HG02763 (cell line): ENCODE data around the gene PDHX.
"Not testable (repeated sequence)": the region's sequence is repeated elsewhere in the genome, so short reads cannot be mapped to it uniquely, and the experiment has no call there.

ENCODE experiments used
- ATAC-seq: cut with Tn5 transposase; IDR thresholded peaks from one replicate; pipeline ENCODE4 v1.9.1; 2021; ENCODE audit warnings: mild to moderate bottlenecking, moderate library complexity; ENCODE audit not compliant: unreplicated experiment

PDHX gene

DNA sequence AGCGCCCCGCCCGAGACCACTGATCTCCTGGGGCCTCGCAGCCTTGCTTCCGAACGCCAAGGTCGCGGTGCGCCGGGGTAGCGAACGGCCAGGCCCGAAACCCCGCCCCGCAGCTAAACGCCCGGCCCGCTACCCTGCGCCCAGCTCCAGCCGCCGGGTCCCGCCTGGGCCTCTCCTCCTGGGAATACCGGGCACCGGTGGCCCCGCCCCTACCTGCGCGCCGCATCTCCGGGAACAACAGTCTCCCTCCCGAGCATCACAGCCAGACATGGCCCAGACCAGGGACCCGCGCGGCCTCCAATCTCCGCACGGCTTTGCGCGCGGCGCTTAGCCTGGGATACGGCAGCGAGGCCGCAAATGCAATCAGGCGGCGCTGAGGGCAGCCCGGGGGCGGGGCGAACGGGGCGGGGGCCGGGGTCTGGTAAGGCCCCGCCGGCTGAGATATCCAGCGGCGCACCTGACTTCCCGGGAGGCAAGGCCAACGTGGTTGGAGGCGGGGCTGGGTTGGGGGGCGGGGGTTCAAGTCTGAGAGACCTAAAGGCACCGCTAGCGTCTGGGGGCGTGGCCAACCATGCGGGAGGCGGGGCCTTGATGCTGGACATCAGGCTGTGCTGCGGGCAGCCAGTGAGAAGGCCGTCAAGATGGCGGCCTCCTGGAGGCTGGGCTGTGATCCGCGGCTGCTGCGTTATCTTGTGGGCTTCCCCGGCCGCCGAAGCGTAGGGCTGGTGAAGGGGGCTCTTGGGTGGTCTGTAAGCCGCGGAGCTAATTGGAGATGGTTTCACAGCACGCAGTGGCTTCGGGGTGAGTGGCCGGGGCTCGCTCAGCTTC, at the start of gene PDHX, which contains the start of gene APIP:
PDHX (plus strand) TSS at position 604 of the 828 bp plus-strand sequence; CDS start at position 642, 38 bp downstream.
APIP (minus strand) TSS at position 365 of the 828 bp plus-strand sequence; CDS start at position 270, 95 bp downstream.
- peak; percentile 94 for ATAC-seq

DNA sequence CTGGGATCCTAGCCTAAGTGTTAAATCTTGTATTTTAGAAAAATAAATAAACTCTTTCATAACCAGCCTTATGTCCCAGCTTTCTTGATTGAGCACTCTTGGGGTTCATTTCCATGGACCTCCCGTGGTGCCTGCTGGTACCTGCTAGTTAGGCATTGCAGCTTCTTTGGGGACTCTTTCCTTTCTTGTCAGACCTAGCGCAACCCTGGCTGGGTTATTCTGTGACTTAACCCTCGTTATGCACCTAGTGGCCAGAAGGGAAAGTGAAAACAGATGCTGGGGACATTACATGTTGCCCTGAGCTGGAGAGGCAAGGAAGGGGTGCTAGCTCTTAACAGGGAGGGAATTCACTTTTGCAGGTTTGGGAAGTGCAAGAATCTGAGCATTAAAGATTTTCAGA, 47.0 kb upstream of the PDHX start:
- no peak for ATAC-seq

DNA sequence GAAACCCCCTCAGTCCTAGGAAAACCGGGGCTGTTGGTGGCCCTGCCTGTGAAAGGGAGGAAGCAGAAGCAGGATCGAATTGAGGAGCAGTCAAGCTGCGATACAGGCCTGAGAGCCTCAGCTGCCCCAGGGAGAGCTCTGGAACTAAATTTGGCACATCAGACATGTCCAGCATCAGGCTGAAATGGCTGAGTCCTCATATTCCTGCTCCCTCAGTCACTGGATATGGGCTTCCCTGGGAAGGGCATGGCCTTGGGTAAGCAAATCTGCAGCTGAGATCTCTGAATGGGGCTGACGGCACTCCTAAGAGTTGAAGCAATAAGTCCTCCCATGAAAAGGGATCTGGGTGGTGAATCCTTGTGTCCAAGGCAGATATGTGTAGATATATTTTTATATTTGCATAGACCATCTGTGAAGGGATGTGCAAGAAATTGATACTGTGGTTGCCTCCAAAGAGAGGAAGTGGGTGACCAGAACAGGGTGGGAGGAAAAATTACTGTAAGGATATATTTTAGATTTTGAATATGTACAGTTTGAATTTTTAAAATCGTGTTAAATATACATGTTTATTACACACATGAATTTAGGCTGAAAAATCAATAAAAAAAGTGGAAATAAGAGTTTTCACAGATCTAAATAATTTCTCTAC, 45.7 kb upstream of the PDHX start:
- no peak for ATAC-seq

DNA sequence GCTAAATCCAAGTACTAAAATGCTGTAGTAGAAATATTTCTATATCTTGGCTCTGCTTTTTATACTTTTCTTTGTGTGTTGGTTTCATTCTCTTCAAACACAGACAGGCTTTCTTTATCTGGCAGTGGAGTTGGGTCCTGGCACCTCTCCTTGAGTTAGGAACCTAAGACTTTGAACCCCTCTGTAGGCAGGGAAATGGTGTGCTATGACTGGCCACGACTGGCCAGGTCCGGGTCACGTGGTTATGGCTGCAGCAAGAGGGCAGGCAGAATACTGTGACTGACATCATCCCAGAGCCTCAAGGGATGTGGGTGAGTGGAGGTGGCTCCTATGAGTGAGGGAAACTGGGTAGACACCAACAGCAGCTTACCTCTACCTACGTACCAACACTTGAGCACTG, 42.2 kb upstream of the PDHX start:
- no peak for ATAC-seq

DNA sequence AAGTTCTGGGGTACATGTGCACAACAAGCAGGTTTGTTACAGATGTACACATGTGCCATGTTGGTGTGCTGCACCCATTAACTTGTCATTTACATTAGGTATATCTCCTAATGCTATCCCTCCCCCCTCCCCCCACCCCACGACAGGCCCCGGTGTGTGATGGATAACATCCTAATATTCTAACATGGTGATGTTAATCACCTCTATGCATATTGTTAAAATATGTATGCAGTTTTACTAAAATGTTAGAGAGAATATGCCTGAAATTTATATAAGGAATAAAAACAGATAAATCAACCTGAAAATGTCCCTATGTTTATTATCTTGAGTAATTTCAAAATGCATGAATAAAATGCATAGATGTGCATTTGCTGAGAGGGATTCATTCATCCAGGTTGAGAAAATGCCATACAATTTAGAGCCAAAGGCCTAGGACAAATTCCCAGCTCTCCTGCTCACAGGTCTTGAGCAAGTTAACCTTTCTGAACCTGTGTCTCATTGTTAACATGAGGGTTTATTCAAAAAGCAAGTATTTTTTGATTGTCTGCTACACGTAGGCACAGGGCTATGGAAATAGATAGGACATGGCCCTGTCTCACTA, 38.9 kb upstream of the PDHX start:
- no peak for ATAC-seq

DNA sequence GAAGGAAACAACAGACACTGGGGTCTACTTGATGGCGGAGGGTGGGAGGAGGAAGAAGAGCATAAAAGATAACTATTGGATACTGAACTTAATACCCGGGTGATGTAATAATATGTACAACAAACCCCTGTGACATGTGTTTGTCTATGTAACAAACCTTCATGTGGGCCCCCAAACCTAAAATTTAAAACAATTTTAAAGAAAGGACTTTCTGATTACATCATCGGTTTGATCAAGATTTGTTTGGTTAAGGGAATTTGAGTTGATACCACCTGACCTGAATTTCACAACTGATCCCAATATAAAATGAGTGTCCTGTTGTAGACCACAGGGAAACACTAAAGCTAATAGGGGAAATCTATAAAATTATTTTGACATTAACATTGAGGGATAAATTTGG, 34.5 kb upstream of the PDHX start:
- no peak for ATAC-seq

DNA sequence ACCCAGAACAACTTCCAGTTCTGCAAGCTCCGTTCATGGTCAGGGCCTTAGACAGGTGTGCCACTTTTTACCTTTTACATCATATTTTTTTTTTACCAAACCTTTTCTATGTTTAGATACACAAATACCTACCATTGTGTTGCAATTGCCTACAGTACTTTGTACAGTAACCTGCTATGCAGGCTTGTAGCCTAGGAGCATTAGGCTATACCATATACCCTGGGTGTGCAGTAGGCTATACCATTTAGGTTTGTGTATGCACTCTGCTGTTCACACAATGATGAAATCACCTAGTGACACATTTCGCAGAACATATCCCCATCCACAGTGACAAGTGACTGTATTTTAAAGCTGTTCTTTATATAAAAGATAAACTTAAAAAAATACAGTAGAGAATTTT, 29.8 kb upstream of the PDHX start:
- ATAC-seq, result no peak

DNA sequence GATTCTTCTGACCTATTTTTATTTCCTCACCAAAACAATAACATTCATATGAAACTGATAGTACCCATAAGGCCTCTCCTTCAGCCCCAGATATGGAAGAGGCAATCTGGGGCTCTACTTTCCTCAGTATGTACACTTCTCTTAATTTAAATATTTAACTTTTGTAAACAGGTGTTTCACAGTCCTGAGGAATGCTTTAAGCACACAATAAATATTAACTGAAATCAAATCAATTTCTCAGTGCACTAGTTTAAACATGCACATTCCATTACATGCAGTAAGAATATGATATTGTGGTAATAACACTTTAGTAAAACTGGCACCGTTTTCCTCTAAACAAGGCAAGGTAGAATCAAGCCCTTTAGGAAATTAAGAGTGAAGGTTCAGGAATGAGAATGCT, 29.2 kb upstream of the PDHX start:
- no peak for ATAC-seq

DNA sequence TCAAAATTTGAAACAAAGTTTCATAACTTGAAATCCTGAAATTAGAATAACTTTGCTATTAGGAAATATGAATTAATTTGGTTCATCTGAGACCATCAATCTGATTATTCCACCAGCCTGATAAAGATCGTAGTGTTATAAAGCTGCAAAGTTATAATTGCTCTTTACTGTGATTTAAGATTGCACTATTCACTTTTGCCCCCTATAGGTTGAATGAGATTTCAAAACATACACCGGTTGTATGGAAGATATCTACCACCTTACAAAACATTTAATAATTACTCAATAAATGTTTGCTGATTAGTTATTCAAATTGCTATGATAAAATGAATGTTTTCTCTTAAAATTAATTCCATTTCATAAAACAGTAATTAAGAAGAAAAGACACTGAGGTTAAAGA, 26.3 kb upstream of the PDHX start:
- no peak for ATAC-seq

DNA sequence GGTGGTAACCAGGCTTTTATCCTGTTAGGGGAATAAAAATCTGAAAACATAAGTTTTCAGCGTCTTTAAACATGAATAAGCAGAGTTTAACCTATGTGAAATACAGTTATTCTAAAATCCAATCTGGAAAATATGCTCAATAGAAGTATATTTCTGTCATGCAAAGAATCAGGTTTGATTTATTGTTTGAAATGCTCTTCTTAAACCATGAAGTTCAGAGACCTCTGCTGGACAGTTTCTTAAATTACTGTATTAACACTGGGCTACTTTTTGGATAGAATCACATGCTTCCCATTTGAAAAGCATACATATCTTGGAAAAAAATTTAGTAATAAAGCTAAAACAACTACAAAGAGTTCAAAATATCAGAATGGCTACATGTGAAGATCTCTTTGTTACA, 25.6 kb upstream of the PDHX start:
- no peak for ATAC-seq

DNA sequence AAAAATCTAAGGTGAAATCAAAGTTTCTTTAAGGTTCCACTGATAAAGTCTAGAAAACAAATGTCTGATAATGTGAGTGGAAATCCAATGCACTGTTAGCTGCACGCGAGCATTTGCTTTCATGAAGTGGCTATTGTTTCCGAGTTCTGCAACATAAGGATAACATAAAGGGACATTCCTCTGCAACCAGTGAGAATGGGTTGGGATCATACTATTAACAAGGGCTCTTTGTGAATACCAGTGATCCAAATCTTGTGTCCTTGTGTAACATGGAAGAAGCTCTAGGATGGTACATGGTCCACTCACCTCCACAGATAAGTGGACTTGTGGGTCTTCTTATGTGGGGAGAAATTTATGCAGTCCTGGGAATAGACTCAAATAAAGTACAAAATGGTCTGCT, 24.8 kb upstream of the PDHX start:
- ATAC-seq, result no peak

DNA sequence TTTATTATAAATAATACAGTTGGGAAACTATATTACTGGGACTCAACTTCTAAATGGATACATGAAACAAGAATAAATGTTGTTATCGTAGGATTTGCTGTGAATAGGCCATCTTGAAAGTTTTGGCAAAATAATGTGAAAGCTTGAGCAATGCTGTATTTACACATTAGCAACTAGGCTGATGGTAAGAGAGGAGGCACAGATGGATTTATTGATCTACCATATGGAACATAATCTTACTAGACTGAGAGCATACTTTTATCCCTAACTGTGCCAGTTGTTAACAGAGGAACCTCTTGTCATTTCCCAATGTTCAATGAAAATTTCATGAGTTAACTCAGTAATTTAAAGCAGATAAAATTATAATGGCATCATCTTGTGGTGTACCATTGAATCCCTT, 23.0 kb upstream of the PDHX start:
- no peak for ATAC-seq

DNA sequence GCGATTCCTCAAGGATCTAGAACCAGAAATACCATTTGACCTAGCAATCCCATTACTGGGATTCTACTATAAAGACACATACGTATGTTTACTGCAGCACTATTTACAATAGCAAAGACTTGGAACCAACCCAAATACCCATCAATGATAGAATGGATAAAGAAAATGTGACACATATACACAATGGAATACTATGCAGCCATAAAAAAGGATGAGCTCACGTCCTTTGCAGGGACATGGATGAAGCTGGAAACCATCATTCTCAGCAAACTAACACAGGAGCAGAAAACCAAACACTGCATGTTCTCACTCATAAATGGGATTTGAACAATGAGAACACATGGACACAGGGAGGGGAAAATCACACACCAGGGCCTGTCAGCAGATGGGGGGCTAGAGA, 20.2 kb upstream of the PDHX start:
- not testable (repeated sequence) for ATAC-seq

DNA sequence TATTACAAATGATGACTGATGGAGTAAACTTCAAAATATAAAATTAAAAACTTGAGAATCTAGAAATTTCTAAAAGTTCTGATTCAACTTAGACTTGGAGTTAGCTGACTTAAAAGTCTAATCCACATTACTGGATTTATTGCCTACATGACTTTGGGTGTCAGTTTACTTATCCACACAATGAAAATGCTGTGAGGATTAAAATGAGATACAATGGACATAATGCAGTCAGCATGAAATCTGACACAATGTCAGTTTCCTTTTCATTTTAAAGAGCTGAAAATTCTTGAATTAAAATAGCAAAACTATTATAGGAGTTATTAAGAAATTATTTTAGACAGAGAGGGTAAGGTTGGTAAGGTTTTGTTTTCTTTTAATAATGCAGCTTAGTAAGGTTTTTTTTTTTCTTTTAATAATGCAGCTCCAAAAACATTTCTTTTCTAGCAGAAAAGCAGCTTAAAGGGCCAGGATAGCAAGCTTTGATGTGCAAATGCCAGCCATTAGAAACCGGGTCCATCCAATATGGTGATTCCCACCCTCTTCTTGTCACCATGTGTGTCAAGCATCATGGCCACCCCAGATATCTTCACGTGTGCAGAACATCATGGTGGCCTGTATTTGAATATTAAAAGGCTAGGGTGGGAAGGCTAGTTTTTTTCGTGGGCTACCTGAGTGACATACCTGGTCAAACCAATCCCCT, 19.1 kb upstream of the PDHX start:
- ATAC-seq, result no peak

DNA sequence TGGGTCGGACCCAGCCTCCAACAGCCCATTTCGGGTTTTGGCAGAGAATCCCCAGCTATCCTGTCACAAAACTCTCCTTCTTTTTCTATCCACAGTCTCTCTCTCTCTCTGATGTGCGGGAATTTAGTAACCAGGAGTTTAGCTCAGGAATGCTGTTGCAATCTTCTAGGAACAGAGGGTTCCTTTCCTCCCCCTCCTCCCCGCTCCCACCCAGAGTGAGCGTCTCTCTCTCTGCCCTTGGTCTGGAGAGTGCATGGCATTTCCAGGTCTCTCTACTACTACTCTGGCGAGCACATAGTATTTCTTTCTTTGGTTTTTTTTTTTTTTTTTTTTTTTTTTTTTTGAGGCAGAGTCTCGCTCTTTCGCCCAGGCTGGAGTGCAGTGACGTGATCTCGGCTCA, 17.9 kb upstream of the PDHX start:
- no peak for ATAC-seq

DNA sequence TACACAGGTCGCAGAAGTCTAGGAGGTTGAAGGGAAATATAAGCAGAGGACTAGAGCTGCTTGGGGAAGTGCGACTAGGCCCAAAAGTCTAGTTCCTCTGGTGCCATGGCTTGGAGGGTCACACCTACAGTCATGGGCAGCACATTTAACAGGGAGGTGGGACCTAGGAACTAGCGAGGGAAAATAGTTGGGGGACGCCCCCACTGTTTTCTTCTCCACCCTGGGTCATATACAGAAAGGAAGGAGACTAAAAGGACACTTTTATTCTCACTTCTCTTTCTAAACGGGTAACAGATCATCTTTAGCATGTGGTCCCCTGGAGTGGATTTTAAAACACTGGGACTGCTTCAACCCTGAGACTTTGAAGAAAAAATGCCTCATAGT, 16.8 kb upstream of the PDHX start:
- ATAC-seq, result no peak

DNA sequence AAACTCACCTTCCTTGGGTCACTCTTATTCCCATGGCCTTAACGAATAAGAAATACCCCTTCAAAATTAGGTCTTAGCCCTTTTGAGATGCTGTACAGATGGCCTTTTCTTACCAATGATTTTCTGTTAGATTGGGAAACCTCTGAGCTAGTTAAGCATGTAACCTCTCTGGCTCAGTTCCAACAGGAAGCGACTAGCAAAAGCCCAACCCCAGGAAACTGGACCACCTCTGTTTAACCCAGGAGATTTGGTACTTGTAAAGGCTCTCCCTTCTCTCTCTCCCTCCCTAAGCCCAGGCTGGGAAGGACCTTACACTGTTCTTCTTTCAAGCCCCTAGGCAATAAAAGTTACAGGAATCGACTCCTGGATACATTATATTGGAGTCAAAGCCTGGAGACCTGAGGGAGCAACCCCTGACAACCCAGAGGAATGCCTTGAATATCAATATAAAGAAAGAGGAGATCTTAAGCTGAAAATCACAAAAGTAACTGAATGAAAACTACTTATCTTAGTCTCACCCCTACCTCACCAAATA, 11.9 kb upstream of the PDHX start:
- no peak for ATAC-seq

DNA sequence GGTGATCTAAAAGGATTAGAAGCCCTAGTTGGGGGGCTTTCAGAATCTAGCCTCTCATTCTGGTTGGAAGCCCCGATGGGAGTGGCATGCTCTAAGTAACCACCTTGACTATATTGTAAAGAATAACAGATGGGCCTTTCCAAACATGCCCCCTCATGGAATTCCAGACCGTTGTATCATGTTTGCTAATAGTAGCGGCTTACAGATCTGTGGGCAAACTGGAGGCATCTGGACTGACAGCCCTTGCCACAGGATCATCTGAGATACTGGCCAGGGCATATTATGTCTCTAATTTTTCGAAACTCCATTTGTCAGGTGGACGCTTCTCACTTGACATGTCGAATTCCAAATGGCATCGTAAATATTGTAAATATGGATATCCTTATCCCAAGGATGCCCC, 10.8 kb upstream of the PDHX start:
- no peak for ATAC-seq

DNA sequence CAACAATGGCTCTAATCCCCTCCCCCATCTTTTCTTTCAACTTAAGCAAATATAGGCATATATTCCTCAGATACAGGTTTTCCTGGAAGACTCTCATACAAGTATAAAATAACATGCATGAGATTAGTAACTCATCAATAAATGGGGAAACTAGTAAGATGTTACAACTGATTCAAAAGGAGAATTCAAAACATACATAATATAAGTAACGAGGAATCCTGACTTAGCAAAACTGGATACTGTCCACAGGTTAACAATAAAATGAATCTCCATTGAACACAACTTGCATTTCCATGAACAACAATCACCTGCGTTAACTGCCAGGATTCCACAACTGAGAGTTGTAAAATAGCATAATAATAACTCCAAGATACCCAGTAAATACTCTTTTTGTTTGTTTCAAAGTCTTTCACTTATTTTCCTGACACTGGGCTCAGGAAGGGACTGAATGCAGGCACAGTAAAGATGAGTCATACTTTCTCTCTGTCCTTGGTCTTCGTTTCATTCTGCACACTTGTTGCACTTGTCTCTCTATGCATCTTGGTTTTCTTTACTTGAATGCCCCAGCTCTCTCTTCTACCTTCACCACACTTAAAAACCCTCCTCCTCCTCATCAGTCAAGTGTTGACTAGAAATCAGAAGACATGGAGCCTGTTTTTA, 8.4 kb upstream of the PDHX start:
- no peak for ATAC-seq

DNA sequence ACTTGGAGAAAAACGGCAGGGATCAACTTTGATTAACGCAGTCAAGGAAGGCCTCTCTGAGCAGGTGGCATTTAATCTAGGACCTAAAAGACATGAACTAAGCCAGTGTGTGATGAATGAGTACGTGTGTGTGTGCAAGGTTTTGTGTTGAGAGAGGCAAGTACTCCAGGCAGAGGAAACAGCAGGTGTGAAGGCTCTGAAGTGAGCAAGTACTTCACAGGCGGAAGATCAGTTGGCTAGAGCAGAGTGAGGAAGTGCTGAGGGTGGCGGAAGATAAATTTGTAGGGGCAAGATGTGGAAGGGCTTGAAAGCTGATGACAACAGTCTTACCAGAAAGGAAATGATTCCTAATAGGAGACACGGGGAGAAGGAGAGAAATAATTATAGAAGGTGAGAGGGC, 7.0 kb upstream of the PDHX start:
- ATAC-seq, result no peak

DNA sequence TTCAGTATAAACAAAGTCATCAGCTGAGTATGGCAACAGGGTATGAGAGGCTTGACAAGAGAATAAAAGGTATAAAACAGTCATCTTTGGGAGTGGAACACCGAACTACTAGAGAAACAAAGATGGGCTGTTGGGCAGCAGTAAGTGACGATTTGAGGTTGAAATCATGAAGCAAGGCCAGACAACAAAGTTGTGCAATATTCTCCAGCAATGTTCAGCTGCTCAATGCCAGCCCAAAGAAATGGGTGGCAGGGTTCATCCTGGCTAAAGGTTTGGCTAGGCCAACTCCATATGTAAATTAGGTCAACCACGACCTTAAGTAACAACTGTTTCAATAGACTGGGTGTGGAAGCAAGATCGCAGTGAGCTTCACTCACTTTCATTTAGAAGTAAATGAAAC, 6.5 kb upstream of the PDHX start:
- ATAC-seq, result no peak
